NCI-H2081 treated with DMSO at 0.1 percent for 48 hours (cell line): ENCODE results near the gene OR2A2.

Source experiments
- DNase-seq: peaks from one replicate; lab custom pipeline; 2025; lab: John Stamatoyannopoulos, UW

Gene OR2A2

GRCh38 chr7:144142187-144142586 is 32.8 kb downstream of the OR2A2 start:
- DNase-seq, result no peak

GRCh38 chr7:144144426-144144825 is 35.0 kb downstream of the OR2A2 start:
- no peak for DNase-seq

- DNase-seq, result no peak
These were observed 38.9 kb downstream of the OR2A2 start for GRCh38 chr7:144148224-144148827.

- no peak for DNase-seq
These were observed 49.5 kb downstream of the OR2A2 start for GRCh38 chr7:144158861-144159260.
